HEK293 (cell line): Measurements from ENCODE around the gene NPRL2.
A peak's percentile ranks its signal among the peaks of the same experiment; 100 is the strongest.

Experiments
- CTCF ChIA-PET: fragments of 350-600 bp; formaldehyde crosslinking; extraction: SDS; loops from one replicate; lab custom pipeline; 2021; ENCODE audit warnings: antibody characterized with exemption; lab: Yijun Ruan, JAX
- POLR2A ChIA-PET: fragments of 300-600 bp; formaldehyde crosslinking; extraction: SDS; loops from one replicate; lab custom pipeline; 2020; ENCODE audit warnings: antibody characterized with exemption, inconsistent platforms; lab: Yijun Ruan, JAX
- H3K27ac ChIP-seq: fragments of 200-500 bp; sonication (Bioruptor generic); 2 replicates; pipeline ENCODE4 v1.5.1; 2014; ENCODE audit warnings: low read depth, low read length, control low read depth, inconsistent platforms; ENCODE audit errors: extremely low read depth
- H3K36me3 ChIP-seq, 2 experiments: fragments of 200-500 bp in 1 of 2; sonication (Bioruptor generic) in 1 of 2; 1 replicate in 1 of 2; 2 replicates in 1 of 2; pipeline ENCODE4 v1.5.1; 2014 to 2017; ENCODE audit warnings: inconsistent platforms in 2 of 2, low read length in 2 of 2; ENCODE audit not compliant: control insufficient read depth in 2 of 2, insufficient read depth in 1 of 2
- H3K4me1 ChIP-seq: fragments of 200-500 bp; sonication (Bioruptor generic); 2 replicates; pipeline ENCODE4 v1.5.1; 2014; ENCODE audit warnings: mild to moderate bottlenecking, low read length, inconsistent platforms; ENCODE audit not compliant: control insufficient read depth, insufficient read depth
- H3K4me3 ChIP-seq: 2 replicates; pipeline ENCODE4 v1.5.1; 2011; ENCODE audit warnings: low read depth, mild to moderate bottlenecking, control low read depth, low read length, moderate library complexity
- H3K9me3 ChIP-seq: fragments of 200-500 bp; sonication (Bioruptor generic); 2 replicates; pipeline ENCODE4 v1.5.1; 2014; ENCODE audit warnings: low read depth, low read length, inconsistent platforms; ENCODE audit not compliant: control insufficient read depth, insufficient read depth
- GLIS1 ChIP-seq: fragments of 450-650 bp; formaldehyde crosslinking; IDR thresholded peaks from 2 replicates; pipeline ENCODE4 v1.5.1; 2016; ENCODE audit warnings: missing biosample characterization, missing genetic modification characterization
- IKZF3 ChIP-seq: fragments of 450-650 bp; IDR thresholded peaks from 2 replicates; pipeline ENCODE4 v1.5.0; 2018; ENCODE audit warnings: missing biosample characterization, mild to moderate bottlenecking, missing genetic modification characterization, moderate library complexity
- SCRT1 ChIP-seq: fragments of 450-650 bp; formaldehyde crosslinking; IDR thresholded peaks from 2 replicates; pipeline ENCODE4 v1.5.1; 2016; ENCODE audit warnings: missing biosample characterization, missing genetic modification characterization, borderline replicate concordance
- SETDB1 ChIP-seq: IDR thresholded peaks from one replicate; pipeline ENCODE4 v1.6.1; 2017; ENCODE audit warnings: mild to moderate bottlenecking, low read length, moderate library complexity, mixed read lengths; ENCODE audit not compliant: insufficient read length
- ZBTB20 ChIP-seq: fragments of 450-650 bp; formaldehyde crosslinking; IDR thresholded peaks from 2 replicates; pipeline ENCODE4 v1.5.1; 2016; ENCODE audit warnings: missing biosample characterization, missing genetic modification characterization
- ZBTB48 ChIP-seq: fragments of 450-650 bp; formaldehyde crosslinking; IDR thresholded peaks from 2 replicates; pipeline ENCODE4 v1.5.1; 2016; ENCODE audit warnings: missing biosample characterization, missing genetic modification characterization
- ZNF133 ChIP-seq: fragments of 450-650 bp; formaldehyde crosslinking; IDR thresholded peaks from 2 replicates; pipeline ENCODE4 v1.5.1; 2016; ENCODE audit warnings: missing biosample characterization, missing genetic modification characterization
- ZNF324 ChIP-seq: fragments of 450-650 bp; formaldehyde crosslinking; IDR thresholded peaks from 2 replicates; pipeline ENCODE4 v1.5.1; 2016; ENCODE audit warnings: missing biosample characterization, missing genetic modification characterization
- ZNF341 ChIP-seq: fragments of 450-650 bp; formaldehyde crosslinking; IDR thresholded peaks from 2 replicates; pipeline ENCODE4; 2016; ENCODE audit warnings: low read depth, missing biosample characterization, missing genetic modification characterization
- ZNF404 ChIP-seq: fragments of 450-650 bp; formaldehyde crosslinking; IDR thresholded peaks from 2 replicates; pipeline ENCODE4 v1.5.1; 2017; ENCODE audit warnings: missing biosample characterization, missing genetic modification characterization
- ZNF423 ChIP-seq: fragments of 450-650 bp; formaldehyde crosslinking; IDR thresholded peaks from 2 replicates; pipeline ENCODE4 v1.5.1; 2016; ENCODE audit warnings: missing biosample characterization, missing genetic modification characterization
- ZNF548 ChIP-seq: fragments of 450-650 bp; formaldehyde crosslinking; IDR thresholded peaks from 2 replicates; pipeline ENCODE4 v1.5.1; 2016; ENCODE audit warnings: missing biosample characterization, missing genetic modification characterization
- ZNF629 ChIP-seq: fragments of 450-650 bp; formaldehyde crosslinking; IDR thresholded peaks from 2 replicates; pipeline ENCODE4 v1.5.1; 2017; ENCODE audit warnings: missing biosample characterization, missing genetic modification characterization
- ZNF768 ChIP-seq: fragments of 450-650 bp; formaldehyde crosslinking; IDR thresholded peaks from 2 replicates; pipeline ENCODE4 v1.5.1; 2018; ENCODE audit warnings: missing biosample characterization, mild to moderate bottlenecking, missing genetic modification characterization
- TF ChIP-seq, protein P1 (sequence below): fragments of 450-650 bp; formaldehyde crosslinking; IDR thresholded peaks from 2 replicates; pipeline ENCODE4 v1.5.1; 2016; ENCODE audit warnings: missing biosample characterization, missing genetic modification characterization, low read depth
- TF ChIP-seq, protein P2 (sequence below): fragments of 450-650 bp; formaldehyde crosslinking; conservative IDR thresholded peaks from 2 replicates; pipeline ENCODE4 v1.5.1; 2016; ENCODE audit warnings: low read depth, missing biosample characterization, missing genetic modification characterization

NPRL2 gene

DNA sequence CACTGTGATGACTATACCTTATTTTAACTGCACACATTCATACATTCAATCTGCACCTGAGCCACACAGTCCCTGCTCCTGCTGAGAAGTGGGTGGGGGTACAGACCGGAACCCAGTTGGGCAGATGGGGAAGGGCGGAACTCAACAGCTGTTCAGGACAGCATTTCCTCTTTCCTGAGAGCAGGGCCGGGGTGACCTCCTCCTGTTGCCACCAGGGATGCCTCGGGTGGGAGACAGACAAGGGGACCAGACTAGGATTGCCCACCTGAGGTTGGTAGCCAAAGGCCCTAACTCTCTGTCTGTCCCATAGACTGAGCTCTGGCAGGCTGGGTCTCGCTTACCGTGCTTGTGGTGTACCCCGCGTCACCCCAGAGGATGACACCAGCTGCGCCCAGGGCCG is 32.0 kb downstream of the NPRL2 start:
- ChIA-PET POLR2A (interaction anchor here (2.7 to 3.6 kb wide), 2 partner anchors 18 to 27 kb away, joined by 12 read pairs; partner anchors contain the start of gene IFRD2), CTCF (interaction anchor here (0.6 to 1.2 kb wide), 2 partner anchors 44 to 779 kb away, joined by 3 read pairs; no protein-coding TSS in a partner anchor)
- Histone ChIP-seq H3K9me3 (no peaks in the 10 kb centered on the region), H3K4me3 (no peak overlapping the region), H3K27ac (no peak overlapping the region), H3K4me1 (peaks cover 7% of the 10 kb centered on the region; the same call in 1 of the 2 replicates), H3K36me3 (peaks cover 0 to 41% of the 10 kb centered on the region in 2 experiments; a peak in 1 of 3 replicates)
- TF ChIP-seq ZNF423 (tag by site-specific recombination), result no peak
- TF ChIP-seq, protein P1, sequence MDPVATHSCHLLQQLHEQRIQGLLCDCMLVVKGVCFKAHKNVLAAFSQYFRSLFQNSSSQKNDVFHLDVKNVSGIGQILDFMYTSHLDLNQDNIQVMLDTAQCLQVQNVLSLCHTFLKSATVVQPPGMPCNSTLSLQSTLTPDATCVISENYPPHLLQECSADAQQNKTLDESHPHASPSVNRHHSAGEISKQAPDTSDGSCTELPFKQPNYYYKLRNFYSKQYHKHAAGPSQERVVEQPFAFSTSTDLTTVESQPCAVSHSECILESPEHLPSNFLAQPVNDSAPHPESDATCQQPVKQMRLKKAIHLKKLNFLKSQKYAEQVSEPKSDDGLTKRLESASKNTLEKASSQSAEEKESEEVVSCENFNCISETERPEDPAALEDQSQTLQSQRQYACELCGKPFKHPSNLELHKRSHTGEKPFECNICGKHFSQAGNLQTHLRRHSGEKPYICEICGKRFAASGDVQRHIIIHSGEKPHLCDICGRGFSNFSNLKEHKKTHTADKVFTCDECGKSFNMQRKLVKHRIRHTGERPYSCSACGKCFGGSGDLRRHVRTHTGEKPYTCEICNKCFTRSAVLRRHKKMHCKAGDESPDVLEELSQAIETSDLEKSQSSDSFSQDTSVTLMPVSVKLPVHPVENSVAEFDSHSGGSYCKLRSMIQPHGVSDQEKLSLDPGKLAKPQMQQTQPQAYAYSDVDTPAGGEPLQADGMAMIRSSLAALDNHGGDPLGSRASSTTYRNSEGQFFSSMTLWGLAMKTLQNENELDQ (tag by site-specific recombination), result no peak
- TF ChIP-seq ZNF341 (tag by site-specific recombination), result no peak
- no peak for TF ChIP-seq ZNF324 (tag by site-specific recombination)
- no peak for TF ChIP-seq SCRT1 (tag by site-specific recombination)
- TF ChIP-seq IKZF3 (tag by site-specific recombination), result no peak
- TF ChIP-seq ZNF629 (tag by site-specific recombination), result no peak
- TF ChIP-seq, protein P2, sequence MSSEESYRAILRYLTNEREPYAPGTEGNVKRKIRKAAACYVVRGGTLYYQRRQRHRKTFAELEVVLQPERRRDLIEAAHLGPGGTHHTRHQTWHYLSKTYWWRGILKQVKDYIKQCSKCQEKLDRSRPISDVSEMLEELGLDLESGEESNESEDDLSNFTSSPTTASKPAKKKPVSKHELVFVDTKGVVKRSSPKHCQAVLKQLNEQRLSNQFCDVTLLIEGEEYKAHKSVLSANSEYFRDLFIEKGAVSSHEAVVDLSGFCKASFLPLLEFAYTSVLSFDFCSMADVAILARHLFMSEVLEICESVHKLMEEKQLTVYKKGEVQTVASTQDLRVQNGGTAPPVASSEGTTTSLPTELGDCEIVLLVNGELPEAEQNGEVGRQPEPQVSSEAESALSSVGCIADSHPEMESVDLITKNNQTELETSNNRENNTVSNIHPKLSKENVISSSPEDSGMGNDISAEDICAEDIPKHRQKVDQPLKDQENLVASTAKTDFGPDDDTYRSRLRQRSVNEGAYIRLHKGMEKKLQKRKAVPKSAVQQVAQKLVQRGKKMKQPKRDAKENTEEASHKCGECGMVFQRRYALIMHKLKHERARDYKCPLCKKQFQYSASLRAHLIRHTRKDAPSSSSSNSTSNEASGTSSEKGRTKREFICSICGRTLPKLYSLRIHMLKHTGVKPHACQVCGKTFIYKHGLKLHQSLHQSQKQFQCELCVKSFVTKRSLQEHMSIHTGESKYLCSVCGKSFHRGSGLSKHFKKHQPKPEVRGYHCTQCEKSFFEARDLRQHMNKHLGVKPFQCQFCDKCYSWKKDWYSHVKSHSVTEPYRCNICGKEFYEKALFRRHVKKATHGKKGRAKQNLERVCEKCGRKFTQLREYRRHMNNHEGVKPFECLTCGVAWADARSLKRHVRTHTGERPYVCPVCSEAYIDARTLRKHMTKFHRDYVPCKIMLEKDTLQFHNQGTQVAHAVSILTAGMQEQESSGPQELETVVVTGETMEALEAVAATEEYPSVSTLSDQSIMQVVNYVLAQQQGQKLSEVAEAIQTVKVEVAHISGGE (tag by site-specific recombination), result no peak
- TF ChIP-seq ZNF768 (tag by site-specific recombination), result no peak
- TF ChIP-seq ZNF133 (tag by site-specific recombination), result no peak
- no peak for TF ChIP-seq ZNF548 (tag by site-specific recombination)
- no peak for TF ChIP-seq SETDB1

DNA sequence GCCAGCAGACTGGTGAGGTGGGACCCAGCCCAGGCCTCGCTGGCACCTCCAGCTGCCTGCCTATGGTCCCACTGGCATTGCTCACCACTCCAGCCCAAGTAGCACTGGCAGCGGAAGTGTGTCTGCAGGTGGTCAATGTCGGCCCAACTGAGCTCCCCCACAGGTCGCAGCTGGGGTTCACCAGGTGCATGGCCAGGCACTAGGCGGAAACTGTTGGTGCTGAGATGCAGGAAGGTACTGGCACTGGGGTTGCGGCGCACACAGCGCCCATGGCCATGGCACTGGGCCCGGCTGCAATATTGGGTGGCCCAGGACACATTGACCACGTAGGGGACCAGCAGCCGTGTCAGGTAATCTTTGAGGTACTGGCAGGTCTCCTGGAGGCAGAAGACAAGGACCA is 32.4 kb downstream of the NPRL2 start:
- CTCF ChIA-PET, result interaction anchor here (0.6 to 1.2 kb wide), 2 partner anchors 27 to 44 kb away, joined by 3 read pairs; no protein-coding TSS in a partner anchor
- 0 out of 2 replicates have a peak, but pooled peaks have one; percentile 5 for TF ChIP-seq GLIS1 (tag by site-specific recombination)
- TF ChIP-seq ZBTB20 (tag by site-specific recombination), result no peak
- Histone ChIP-seq H3K4me3 (no peak overlapping the region), H3K4me1 (peaks cover 7% of the 10 kb centered on the region; the same call in 1 of the 2 replicates), H3K9me3 (no peaks in the 10 kb centered on the region), H3K27ac (no peak overlapping the region), H3K36me3 (peaks cover 0 to 38% of the 10 kb centered on the region in 2 experiments; a peak in 1 of 3 replicates)
- POLR2A ChIA-PET, result interaction anchor here (1.6 to 3.6 kb wide), 4 partner anchors 10 to 26 kb away, joined by 8 to 12 read pairs (median 12); partner anchors contain the start of genes HYAL3, IFRD2, NAA80 and TUSC2

DNA sequence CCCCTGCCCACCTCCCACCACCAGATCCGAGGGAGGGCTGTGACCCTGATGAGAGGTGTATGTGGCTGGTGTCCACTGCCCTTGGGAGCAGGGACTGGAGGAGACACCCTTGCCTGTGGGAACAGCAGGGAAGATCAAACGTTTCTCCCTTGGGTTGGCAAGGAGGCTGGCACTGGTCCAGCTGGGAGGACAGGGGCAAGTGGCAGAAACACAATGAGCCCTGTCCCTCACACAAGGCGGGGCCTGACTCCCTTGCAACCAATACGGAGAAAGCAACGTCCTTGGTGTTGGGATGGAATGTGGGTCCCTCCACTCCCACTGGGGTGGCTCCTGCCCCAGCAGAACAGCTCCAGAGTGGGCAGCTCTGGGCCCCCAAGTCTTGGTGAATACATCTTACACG is 33.3 kb downstream of the NPRL2 start:
- Histone ChIP-seq H3K36me3 (peaks cover 0 to 38% of the 10 kb centered on the region in 2 experiments; a peak in 1 of 3 replicates), H3K4me3 (no peak overlapping the region), H3K4me1 (peaks cover 7% of the 10 kb centered on the region; the same call in 1 of the 2 replicates), H3K9me3 (no peaks in the 10 kb centered on the region)
- TF ChIP-seq ZBTB48 (tag by site-specific recombination) (0 out of 2 replicates have a peak, but pooled peaks have one; percentile 36), ZNF404 (tag by site-specific recombination) (no peak)
- TF ChIP-seq, all 188 proteins: peak for 1
- ChIA-PET POLR2A (interaction anchor here (1.0 to 3.6 kb wide), 5 partner anchors 11 to 53 kb away, joined by 3 to 12 read pairs (median 11); partner anchors contain the start of genes HYAL3, IFRD2, NAA80 and TUSC2), CTCF (interaction anchor here (0.6 to 1.0 kb wide), 2 partner anchors 18 to 26 kb away, joined by 3 to 7 read pairs; partner anchors contain the start of genes HYAL3 and NAA80)
- no peak overlapping the region for H3K27ac ChIP-seq
